CD14-positive monocyte (primary cell): ENCODE results near the gene SULT1B1. TPM values are rescaled to one million over a fixed set of nuclear protein-coding genes. Genes with fewer than 3 reads are reported as not detected.

Experiments
- DNase-seq, 3 donors: peaks; one replicate each; pipeline ENCODE4 v3.0.0-alpha.2; 2011 to 2022
- H2AFZ ChIP-seq: 2 replicates; pipeline ENCODE4 v1.6.0; 2012; ENCODE audit warnings: mild to moderate bottlenecking, low read depth, low read length, inconsistent platforms; ENCODE audit not compliant: insufficient read depth, poor library complexity, severe bottlenecking
- H3K27ac ChIP-seq, 2 donors: 1 replicate in 1 of 2; 2 replicates in 1 of 2; pipeline ENCODE4 v1.5.1; 2012 to 2013; ENCODE audit warnings: low read length in 2 of 2, control low read depth in 1 of 2, inconsistent platforms in 1 of 2, low read depth in 1 of 2, mild to moderate bottlenecking in 1 of 2
- H3K27me3 ChIP-seq, 2 donors: one replicate each; pipeline versions ENCODE4 v1.6.0 to v1.6.1; 2011 to 2013; ENCODE audit warnings: low read length in 2 of 2; ENCODE audit not compliant: control insufficient read depth in 2 of 2, insufficient read depth in 2 of 2
- H3K36me3 ChIP-seq, 2 donors: replicated peaks in 1 of 2; 1 replicate in 1 of 2; 2 replicates in 1 of 2; pipeline versions ENCODE4 v1.5.1 to v1.6.1; 2012 to 2013; ENCODE audit warnings: low read length in 2 of 2, control low read depth in 1 of 2, inconsistent platforms in 1 of 2, mild to moderate bottlenecking in 1 of 2; ENCODE audit not compliant: insufficient read depth in 2 of 2, control insufficient read depth in 1 of 2
- H3K4me1 ChIP-seq, 2 donors: 1 replicate in 1 of 2; 2 replicates in 1 of 2; pipeline versions ENCODE4 v1.5.1 to v1.6.1; 2012 to 2013; ENCODE audit warnings: low read length in 2 of 2, control low read depth in 1 of 2, inconsistent platforms in 1 of 2, mild to moderate bottlenecking in 1 of 2, moderate library complexity in 1 of 2; ENCODE audit not compliant: insufficient read depth in 2 of 2, control insufficient read depth in 1 of 2
- H3K4me2 ChIP-seq: replicated peaks from 2 replicates; pipeline ENCODE3; 2012; ENCODE audit warnings: low read length, moderate library complexity, mild to moderate bottlenecking; ENCODE audit not compliant: poor library complexity, severe bottlenecking; ENCODE audit errors: extremely low read depth
- H3K4me3 ChIP-seq, 3 experiments: fragments of 200-600 bp in 1 of 3; sonication (generic) in 1 of 3; replicated peaks in 1 of 3; 1 replicate in 2 of 3; 2 replicates in 1 of 3; pipeline ENCODE4 v1.5.1; 2011 to 2013; ENCODE audit warnings: low read length in 3 of 3, mild to moderate bottlenecking in 3 of 3, control low read depth in 2 of 3, low read depth in 2 of 3, inconsistent platforms in 1 of 3, moderate library complexity in 1 of 3
- H3K79me2 ChIP-seq: 2 replicates; pipeline ENCODE4 v1.6.0; 2012; ENCODE audit warnings: mild to moderate bottlenecking, control low read depth, inconsistent platforms, low read length, moderate library complexity; ENCODE audit not compliant: insufficient read depth
- H3K9ac ChIP-seq: 2 replicates; pipeline ENCODE4 v1.6.0; 2017; ENCODE audit warnings: low read length, mild to moderate bottlenecking; ENCODE audit not compliant: insufficient read depth, poor library complexity, severe bottlenecking
- H3K9me3 ChIP-seq, 2 donors: replicated peaks in 1 of 2; 1 replicate in 1 of 2; 2 replicates in 1 of 2; pipeline versions ENCODE4 v1.5.1 to v1.6.1; 2012 to 2013; ENCODE audit warnings: low read length in 2 of 2, control low read depth in 1 of 2; ENCODE audit not compliant: control insufficient read depth in 1 of 2, insufficient read depth in 1 of 2
- H4K20me1 ChIP-seq: 2 replicates; pipeline ENCODE4 v1.6.0; 2012; ENCODE audit warnings: mild to moderate bottlenecking, low read length, control low read depth, moderate library complexity; ENCODE audit not compliant: insufficient read depth
- H3K27ac Mint-ChIP-seq, 7 donors: one replicate each; pipeline ENCODE4 v1.8.0; 2020; ENCODE audit warnings: mild to moderate bottlenecking in 7 of 7, mixed read lengths in 7 of 7, moderate library complexity in 6 of 7, inconsistent platforms in 2 of 7
- H3K27me3 Mint-ChIP-seq, 3 donors: one replicate each; pipeline ENCODE4 v1.8.0; 2021 to 2022; ENCODE audit warnings: low read depth in 3 of 3, mild to moderate bottlenecking in 3 of 3, mixed read lengths in 3 of 3, moderate library complexity in 3 of 3, inconsistent platforms in 1 of 3
- H3K36me3 Mint-ChIP-seq, 2 donors: one replicate each; pipeline ENCODE4 v1.8.0; 2020; ENCODE audit warnings: mixed read lengths in 2 of 2, inconsistent platforms in 1 of 2, mild to moderate bottlenecking in 1 of 2
- H3K4me1 Mint-ChIP-seq: one replicate; pipeline ENCODE4 v1.8.0; 2020; ENCODE audit warnings: mild to moderate bottlenecking, mixed read lengths
- H3K4me3 Mint-ChIP-seq, 2 donors: one replicate each; pipeline ENCODE4 v1.8.0; 2020; ENCODE audit warnings: mild to moderate bottlenecking in 2 of 2, mixed read lengths in 2 of 2, moderate library complexity in 1 of 2
- H3K9me3 Mint-ChIP-seq, 7 donors: one replicate each; pipeline ENCODE4 v1.8.0; 2020 to 2022; ENCODE audit warnings: mixed read lengths in 7 of 7, mild to moderate bottlenecking in 6 of 7, moderate library complexity in 6 of 7, inconsistent platforms in 2 of 7
- WGBS: methylation state at CpG from one replicate; pipeline ENCODE4 v1.1.5; 2013; ENCODE audit warnings: missing lambda C conversion rate; ENCODE audit not compliant: insufficient coverage; 5-methylcytosine and 5-hydroxymethylcytosine counted together
- intact Hi-C, 2 donors: fragments of 100-400 bp; cut with micrococcal nuclease; formaldehyde crosslinking; loops; one replicate each; pipeline versions ENCODE4 v1.15.0 to v1.15.1; 2023
- polyA plus RNA-seq, 3 donors: library from polyadenylated mRNA; depleted of rRNA in 1 of 3; unstranded in 2 of 3; stranded (reverse) in 1 of 3; fragments of 300-500 nt in 2 of 3; fragments of >200 nt in 1 of 3; fragmentation: Illumina TruSeq in 2 of 3; gene quantifications; 1 replicate in 2 of 3; 2 replicates in 1 of 3; pipeline ENCODE4 v1.2.3, GENCODE V29; 2012 to 2021
- TF ChIP-seq, protein P1 (sequence below): fragments of 200-600 bp; IDR thresholded peaks from one replicate; pipeline ENCODE4 v1.8.0; 2022; ENCODE audit warnings: antibody characterized with exemption, mild to moderate bottlenecking

The SULT1B1 gene
- polyA plus RNA-seq, 3 donors: 3.4 to 15.6 (median 11.2) TPM

GRCh38 chr4:69763233-69763632, 2.8 kb upstream of the SULT1B1 start:
- H3K27ac Mint-ChIP-seq: no peak overlapping the region
- H3K4me3 Mint-ChIP-seq: no peak overlapping the region
- TF ChIP-seq, protein P1, sequence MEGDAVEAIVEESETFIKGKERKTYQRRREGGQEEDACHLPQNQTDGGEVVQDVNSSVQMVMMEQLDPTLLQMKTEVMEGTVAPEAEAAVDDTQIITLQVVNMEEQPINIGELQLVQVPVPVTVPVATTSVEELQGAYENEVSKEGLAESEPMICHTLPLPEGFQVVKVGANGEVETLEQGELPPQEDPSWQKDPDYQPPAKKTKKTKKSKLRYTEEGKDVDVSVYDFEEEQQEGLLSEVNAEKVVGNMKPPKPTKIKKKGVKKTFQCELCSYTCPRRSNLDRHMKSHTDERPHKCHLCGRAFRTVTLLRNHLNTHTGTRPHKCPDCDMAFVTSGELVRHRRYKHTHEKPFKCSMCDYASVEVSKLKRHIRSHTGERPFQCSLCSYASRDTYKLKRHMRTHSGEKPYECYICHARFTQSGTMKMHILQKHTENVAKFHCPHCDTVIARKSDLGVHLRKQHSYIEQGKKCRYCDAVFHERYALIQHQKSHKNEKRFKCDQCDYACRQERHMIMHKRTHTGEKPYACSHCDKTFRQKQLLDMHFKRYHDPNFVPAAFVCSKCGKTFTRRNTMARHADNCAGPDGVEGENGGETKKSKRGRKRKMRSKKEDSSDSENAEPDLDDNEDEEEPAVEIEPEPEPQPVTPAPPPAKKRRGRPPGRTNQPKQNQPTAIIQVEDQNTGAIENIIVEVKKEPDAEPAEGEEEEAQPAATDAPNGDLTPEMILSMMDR: no peak
- H3K4me1 ChIP-seq: peaks cover 20 to 38% of the 10 kb centered on the region in 2 donors
- H3K27me3 Mint-ChIP-seq: no peaks in the 10 kb centered on the region
- DNase-seq: no peak
- H2AFZ ChIP-seq: no peak overlapping the region
- H3K36me3 Mint-ChIP-seq: peaks cover 1 to 6% of the 10 kb centered on the region in 2 donors
- H3K9me3 Mint-ChIP-seq: peaks cover 0 to 4% (median 0%) of the 10 kb centered on the region in 7 donors
- intact Hi-C loops: loop anchor here in 1 of 2 donors (10.0 kb wide), 1 partner anchor 62 kb away; no protein-coding TSS in a partner anchor
- H3K4me2 ChIP-seq: no peak overlapping the region
- no peaks in the 10 kb centered on the region for H4K20me1 ChIP-seq
- no peak overlapping the region for H3K9ac ChIP-seq
- H3K36me3 ChIP-seq: no peaks in the 10 kb centered on the region
- peaks cover 31% of the 10 kb centered on the region for H3K4me1 Mint-ChIP-seq
- no peak overlapping the region for H3K4me3 ChIP-seq
- no peaks in the 10 kb centered on the region for H3K9me3 ChIP-seq
- no peaks in the 10 kb centered on the region for H3K27me3 ChIP-seq
- no peak overlapping the region for H3K27ac ChIP-seq
- WGBS: 100% methylated on average over 1 of the region's 3 CpGs
- peaks cover 19% of the 10 kb centered on the region for H3K79me2 ChIP-seq

GRCh38 chr4:69759189-69759604, 1.2 kb downstream of the SULT1B1 start:
- Mint-ChIP-seq H3K4me1 (peaks cover 58% of the 10 kb centered on the region), H3K9me3 (peaks cover 0 to 4% (median 0%) of the 10 kb centered on the region in 7 donors), H3K27me3 (no peaks in the 10 kb centered on the region), H3K4me3 (peak overlapping the region; percentile 50 to 67), H3K36me3 (peaks cover 5 to 16% of the 10 kb centered on the region in 2 donors), H3K27ac (peak overlapping the region; percentile 54 to 93 (median 76))
- H3K79me2 ChIP-seq: peaks cover 34% of the 10 kb centered on the region
- peak overlapping the region in 1 of 2 donors; percentile 87 for H3K27ac ChIP-seq
- peak overlapping the region; percentile 33 to 74 (median 68) for H3K4me3 ChIP-seq
- peak overlapping the region; percentile 25 for H2AFZ ChIP-seq
- no peaks in the 10 kb centered on the region for H4K20me1 ChIP-seq
- peak overlapping the region; percentile 76 for H3K4me2 ChIP-seq
- no peaks in the 10 kb centered on the region for H3K36me3 ChIP-seq
- peak; percentile 16 to 24 (median 22) for DNase-seq
- intact Hi-C loops: no loop called here
- no peaks in the 10 kb centered on the region for H3K9me3 ChIP-seq
- H3K9ac ChIP-seq: peak overlapping the region; percentile 38
- TF ChIP-seq, protein P1: no peak
- peaks cover 37 to 47% of the 10 kb centered on the region in 2 donors for H3K4me1 ChIP-seq
- H3K27me3 ChIP-seq: no peaks in the 10 kb centered on the region
- WGBS: 44% methylated on average over 4 of the region's 6 CpGs
